Tongue (tissue), 2 donors: ENCODE results near the gene SRP54. TPM values are rescaled to one million over a fixed set of nuclear protein-coding genes. Genes with fewer than 3 reads are reported as not detected.
"Not testable (repeated sequence)": the region's sequence is repeated elsewhere in the genome, so short reads cannot be mapped to it uniquely, and the experiment has no call there.

Experiments
- DNase-seq: peaks from one replicate; pipeline ENCODE4 v3.0.0-alpha.2; 2015
- total RNA-seq: library from RNA; depleted of rRNA; stranded (reverse); fragments of >200 nt; gene quantifications from one replicate; pipeline ENCODE4 v1.2.3, GENCODE V29; 2014

SRP54 gene
- total RNA-seq, 1 donor from 2014 or later: 79.3 TPM

DNA sequence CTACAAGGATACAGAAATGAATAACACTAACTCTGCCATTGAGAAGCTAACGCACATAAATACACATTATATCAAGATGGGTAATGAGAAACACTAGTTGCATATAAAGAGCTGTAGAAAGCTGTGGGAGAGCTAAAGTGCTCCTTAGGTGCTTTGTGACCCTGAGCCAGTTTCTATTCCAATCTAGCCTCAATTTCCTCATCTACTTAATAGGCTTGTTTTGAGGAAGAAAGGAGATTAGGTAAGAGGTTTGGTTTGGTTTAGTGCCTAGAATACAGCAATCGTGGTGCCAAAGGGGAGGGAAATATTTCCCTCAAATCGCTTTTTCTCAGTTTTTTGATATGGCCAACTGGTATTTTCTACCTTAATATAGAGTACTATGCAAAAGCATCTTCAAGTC, 994 bp downstream of the SRP54 start:
- DNase-seq: peak; percentile 5

DNA sequence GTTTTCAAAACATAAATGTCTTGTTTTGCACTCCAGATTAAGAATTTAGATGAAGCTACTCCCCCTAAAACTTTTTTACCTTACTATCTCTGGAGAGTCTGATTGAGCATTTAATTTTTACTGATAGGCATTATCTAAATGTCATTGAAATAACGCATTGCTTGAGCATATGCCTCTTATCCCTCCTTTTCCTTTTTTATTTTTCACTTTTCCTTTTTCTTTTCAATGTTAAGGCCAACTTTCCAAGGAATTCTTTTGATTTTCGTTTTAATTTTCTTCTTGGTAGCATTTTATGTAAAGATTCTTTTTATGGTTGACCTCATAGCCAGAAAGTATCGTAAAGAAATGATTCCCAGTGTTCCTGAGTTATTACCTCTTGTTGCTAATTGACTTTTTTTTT, 2.9 kb downstream of the SRP54 start:
- DNase-seq: no peak

DNA sequence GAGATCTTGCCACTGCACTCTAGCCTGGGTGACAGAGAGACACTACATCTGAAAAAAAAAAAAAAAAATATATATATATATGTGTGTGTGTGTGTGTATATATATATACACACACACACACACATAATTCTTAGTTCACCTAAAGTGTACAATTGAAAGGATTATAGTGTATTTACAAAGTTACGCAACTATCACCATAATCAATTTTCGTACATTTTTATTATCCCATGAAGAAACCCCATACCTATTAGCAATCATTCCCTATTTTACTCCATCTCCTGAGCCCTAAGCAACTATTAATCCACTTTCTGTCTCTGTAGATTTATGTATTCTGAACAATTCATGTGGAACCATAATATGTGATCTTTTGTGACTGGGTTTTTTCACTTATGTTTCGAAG, 4.4 kb downstream of the SRP54 start:
- DNase-seq: no peak

DNA sequence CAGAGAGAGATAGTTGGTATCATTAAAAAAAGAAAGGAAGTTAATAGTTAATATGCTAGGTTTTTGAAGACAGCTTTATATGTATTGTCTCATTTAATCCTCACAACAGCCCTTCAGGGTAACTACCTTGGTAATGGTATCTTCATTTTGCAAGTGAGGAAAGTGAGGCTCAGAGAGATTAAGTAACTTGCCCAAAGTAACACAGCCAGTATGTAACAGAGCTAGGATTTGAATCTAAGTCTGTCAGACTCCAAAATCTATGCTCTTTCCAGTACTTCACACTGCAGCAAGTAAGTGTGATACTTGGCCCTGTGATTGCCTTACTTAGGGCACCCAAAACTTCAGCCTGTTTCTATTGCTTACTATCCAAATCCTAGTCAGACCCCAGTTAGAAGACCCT, 7.0 kb downstream of the SRP54 start:
- DNase-seq: no peak

DNA sequence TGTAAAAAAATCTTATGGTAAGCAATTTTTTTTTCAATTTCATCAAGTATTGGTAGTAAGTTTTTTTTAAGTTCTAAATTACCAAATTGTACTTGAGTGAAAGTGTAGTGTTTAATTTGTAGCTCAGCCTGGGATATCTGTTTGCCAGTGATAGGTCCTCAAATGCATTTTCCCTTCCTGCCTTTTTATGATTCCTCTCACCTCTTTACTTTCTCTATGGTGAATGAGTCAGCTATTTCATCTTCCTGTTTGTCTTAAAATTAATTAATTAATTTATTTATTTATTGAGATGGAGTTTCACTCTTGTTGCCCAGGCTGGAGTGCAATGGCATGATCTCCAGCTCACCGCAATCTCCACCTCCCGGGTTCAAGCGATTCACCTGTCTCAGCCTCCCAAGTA, 10.6 kb downstream of the SRP54 start:
- DNase-seq: no peak

DNA sequence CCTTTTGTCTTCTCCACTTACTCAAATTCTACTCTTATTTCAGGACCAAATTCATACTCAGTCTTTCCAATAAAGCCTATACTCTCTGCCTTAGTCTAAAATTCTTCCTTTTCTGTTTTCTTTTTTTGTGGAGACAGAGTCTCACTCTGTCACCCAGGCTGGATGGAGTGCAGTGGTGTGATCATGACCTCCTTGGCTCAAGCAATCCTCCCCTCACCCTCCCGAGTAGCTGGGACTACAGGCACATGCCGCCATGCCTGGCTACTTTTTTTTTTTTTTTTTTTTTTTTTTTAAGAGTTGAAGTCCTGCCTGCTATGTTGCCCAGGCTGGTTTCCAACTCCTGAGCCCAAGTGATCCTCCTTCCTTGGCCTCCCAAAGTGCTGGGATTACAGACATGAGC, 11.9 kb downstream of the SRP54 start:
- DNase-seq: no peak

DNA sequence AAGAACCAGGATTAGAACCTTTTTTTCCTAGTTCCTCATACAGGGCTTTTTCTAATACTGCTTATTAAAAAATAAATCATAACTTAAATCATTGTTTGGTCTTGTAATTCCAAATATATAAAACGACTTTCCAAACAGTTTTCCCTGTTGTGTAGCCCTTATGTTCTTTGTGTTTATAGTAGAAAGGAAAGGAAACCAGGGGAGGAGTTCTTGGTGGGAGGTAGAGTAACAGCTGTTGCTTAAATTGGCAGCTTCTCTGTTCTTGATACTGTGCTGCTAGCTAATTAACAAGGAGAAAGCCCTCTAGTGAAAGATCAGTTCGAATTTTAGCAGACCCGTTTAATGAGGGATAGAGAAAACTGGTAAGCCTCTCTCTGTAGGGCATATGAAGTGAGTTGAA, 15.0 kb downstream of the SRP54 start:
- DNase-seq: peak; percentile 58

DNA sequence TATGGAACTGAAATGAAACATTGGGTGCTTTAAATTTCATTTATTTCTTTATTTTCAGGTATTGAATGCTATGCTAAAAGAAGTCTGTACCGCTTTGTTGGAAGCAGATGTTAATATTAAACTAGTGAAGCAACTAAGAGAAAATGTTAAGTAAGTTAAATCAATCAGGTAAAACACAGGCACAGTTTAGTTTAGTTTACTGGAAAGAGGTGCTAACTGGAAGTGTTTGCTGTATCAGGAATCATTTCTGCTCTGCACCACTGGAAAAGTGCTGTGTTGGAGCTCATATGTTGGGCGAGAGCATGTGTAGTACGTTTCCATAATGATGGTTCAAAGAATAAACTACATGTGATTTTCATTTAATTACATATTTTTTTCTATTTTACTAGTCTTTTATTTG, 16.7 kb downstream of the SRP54 start:
- DNase-seq: no peak

DNA sequence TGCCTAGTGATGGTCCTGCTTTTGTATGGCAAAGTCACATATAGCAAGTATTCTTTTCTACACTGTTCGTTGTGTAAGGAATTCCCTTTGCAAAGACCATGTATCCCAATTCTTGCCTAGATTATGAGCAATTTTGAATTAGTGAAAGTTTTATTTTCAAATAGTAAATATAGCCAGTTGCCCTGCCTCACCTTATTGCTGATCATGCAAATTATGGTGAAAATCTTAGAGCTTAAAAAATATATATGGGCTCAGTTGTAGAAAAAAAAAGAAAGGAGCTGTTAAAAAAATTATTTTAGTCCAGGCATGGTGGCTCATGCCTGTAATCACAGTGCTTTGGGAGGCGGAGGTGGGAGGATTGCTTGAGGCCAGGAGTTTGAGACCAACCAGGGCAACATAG, 18.8 kb downstream of the SRP54 start:
- no peak for DNase-seq

DNA sequence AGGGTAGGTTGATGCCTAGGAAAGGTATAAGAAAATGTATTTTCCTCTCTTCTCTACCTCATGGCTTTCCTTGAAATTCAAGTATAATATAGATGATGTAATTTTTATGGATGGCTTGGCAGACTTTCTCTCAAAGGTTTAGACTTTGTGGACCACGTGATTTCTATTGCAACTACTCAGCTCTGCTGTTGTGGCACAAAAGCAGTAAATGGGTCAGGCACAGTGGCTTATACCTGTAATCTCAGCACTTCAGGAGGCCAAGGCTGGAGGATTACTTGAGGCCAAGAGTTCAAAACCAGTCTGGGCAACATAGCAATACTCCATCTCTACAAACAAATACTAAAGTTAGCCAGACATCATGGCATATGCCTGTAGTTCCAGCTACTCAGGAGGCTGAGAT, 22.0 kb downstream of the SRP54 start:
- no peak for DNase-seq

DNA sequence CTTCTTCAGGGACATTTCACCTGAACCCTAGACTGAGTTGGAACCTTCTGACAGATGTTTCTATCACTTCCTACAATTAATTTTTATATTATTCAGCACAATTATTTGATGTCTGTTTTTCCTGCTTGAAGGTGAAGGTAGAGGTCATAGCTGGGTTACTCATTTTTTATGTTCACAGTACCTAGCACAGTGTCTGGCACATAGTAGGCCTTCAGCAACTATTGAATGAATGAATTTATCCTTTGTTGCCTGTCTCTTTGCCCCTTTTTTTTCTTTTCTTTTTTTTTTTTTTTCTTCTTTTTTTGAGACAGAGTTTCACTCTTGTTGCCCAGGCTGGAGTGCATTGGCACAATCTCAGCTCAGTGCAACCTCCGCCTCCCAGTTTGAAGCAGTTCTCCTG, 33.8 kb downstream of the SRP54 start:
- no peak for DNase-seq

DNA sequence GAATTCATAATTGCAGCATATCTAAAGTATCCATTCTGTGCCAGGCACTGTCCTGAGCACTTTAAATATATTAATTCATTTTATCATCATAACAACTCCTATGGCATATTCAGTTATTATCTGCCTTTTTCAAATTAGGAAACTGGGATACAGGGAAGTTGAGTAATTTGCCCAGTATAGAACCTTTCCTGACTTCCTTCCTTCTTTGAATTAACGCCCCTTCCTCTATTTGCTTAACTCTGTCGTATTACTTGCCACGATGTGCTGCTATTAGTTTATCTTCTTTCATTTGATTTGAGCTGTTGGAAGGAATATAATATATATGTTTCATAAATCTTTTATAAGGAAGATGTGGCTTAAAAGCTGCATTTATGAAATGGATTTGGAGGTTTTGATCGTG, 37.9 kb downstream of the SRP54 start:
- no peak for DNase-seq

DNA sequence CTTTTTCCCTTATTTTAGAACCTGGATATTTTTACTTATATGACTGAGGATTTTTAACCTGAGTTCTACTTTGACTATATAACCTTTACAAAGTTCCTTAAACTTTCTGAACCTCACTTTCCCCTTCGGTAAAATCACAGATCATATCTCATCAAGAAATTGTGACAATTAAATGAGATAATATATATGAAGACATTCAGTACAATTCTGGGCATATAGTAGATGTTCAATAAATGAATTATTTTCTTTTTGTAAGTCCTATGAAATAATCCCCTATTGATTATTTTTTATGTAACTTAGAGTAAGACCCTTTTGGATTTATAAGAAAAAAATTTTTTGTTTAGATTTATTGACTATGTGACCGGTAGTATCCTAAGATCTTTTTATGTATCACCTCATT, 45.6 kb downstream of the SRP54 start:
- no peak for DNase-seq

DNA sequence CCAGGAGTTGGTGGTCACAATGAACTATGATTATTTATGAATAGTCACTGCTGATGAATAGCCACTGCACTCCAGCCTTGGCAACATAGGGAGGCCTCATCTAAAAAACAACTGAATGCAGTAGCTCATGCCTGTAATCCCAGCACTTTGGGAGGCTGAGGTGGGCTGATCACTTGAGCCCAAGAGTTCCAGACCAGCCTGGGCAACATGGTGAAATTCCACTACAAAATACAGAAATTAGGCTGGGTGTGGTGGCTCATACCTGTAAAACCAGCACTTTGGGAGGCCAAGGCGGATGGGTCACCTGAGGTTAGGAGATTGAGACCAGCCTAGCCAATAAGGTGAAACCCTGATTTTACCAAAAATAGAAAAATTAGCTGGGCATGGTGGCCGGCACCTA, 49.8 kb downstream of the SRP54 start:
- no peak for DNase-seq

DNA sequence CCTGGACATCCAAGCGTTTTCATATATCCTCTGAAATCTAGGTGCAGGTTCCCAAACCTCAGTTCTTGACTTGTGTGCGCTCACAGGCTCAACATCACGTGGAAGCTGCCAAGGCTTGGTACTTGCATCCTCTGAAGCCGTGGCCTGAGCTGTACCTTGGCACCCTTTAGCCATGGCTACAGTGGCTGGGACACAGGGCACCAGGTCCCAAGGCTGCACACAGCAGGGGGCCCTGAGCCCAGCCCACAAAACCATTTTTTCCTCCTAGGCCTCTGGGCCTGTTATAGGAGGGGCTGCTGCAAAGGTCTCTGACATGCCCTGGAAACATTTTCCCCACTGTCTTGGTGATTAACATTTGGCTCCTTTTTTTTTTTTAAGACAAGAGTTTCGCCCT, 51.6 kb downstream of the SRP54 start:
- no peak for DNase-seq

DNA sequence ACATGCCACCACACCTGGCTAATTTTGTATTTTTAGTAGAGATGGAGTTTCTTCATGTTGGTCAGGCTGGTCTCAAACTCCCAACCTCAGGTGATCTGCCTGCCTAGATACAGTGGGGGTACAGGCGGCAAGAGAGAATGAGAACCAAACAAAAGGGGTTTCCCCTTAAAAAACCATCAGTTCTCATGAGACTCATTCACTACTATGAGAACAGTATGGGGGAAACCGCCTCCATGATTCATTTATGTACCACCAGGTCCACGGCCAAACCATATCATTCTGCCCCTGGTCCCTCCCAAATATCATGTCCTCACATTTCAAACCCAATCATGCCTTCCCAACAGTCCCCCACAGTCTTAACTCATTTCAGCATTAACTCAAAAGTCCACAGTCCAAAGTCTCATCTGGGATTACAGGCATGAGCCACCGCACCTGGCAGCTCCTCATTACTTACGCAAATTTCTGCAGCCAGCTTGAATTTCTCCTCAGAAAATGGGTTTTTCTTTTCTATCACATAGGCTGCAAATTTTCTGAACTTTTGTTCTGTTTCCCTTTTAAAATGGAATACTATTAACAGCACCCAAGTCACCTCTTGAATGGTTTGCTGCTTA, 52.3 kb downstream of the SRP54 start:
- DNase-seq: not testable (repeated sequence)

DNA sequence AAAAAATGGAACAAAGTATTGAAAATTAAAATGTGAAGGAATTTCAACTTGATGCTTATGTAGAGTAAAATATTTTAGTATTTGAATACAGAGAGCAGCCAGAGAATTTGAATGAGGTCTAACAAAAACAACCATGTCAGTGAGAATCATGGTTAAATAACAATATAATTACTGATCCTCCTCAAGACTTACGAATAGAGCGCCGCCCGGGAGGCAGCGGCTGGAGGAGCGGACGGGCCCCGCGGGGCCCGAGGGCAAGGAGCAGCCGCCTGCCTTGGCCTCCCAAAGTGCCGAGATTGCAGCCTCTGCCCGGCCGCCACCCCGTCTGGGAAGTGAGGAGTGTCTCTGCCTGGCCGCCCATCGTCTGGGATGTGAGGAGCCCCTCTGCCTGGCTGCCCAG, 55.5 kb downstream of the SRP54 start:
- not testable (repeated sequence) for DNase-seq

DNA sequence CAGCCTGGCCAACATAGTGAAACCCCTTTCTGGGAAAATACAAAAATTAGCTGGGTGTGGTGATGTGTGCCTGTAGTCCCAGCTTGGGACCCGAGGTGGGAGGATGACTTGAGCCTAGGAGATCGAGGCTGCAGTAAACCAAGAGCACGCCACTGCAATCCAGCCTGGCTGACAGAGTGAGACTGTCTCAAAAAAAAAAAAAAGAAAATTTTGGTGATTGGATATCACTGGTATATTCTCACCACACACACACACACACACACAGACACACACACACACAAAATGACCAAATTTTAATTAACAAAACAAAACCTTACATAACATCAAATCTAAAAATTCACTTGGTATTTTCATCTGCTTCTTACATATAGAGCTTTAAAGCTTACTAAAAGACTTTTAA, 59.8 kb downstream of the SRP54 start:
- no peak for DNase-seq

DNA sequence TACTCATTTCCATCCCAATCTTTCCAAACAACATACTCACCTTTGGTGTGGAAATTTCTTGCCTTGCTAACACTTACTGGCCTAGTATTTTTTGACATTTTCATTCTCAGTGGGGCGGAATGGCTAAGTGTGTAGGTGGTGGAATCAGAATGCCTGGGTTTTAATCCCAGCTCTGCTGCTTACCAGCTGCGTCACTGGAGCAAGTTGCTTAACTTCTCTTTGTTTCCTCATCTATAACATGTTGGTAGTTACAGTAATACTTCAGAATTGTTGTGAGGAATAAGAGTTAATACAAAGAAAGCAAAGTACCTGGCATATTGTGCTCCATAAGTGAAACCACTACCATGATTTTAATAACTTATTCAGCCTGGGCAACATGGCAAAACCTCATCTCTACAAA, 60.3 kb downstream of the SRP54 start:
- no peak for DNase-seq

DNA sequence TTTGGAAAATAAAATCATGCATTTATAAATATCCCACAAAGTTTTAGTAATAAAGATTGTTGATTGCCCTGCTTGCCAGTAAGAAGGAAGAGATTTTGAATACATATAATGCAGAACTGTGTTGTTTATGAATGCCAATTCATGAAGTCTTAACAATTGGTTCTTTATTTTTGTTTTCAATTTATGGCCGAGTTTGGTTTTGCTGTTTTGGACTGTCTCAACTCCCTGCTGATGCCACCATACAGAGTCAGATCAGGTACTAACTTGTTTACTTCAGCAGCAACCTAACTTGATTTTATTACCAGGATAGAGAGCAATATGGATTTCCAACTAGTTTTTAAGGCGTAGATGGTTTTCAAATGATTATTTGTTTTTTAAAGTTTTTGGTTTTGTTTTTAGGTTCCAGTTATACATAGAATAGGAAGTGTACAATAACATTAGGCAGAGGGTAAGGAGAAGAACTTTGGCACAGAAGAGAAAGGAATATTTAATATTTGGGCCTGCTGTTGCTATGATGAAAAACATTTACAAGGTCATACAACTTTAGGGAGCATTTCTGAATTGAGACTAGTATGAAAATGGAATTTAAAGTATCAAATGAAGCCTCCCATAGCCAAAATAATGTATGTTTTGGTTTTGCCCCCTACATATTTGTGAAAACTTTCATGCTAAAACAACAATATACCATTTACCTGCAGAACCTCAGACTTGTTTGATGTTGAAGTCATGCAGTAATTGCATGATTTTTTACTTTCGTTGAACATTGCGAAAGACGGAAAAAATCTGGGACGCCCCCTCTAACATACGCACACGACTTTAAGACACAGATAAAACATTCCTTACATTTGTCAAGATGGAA, 62.4 kb downstream of the SRP54 start:
- DNase-seq: peak; percentile 5

DNA sequence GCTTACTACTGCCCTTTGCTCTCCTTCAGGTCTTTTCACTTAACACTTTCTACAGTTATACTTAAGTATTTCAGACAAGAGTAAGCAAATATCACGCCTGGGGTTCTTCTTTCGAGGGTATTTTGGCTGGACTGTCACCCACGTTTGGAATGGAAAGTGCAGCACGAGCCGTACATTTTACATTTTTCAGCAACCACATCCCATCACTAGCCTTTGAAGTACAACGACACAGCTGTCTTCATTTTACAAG, 62.9 kb downstream of the SRP54 start:
- DNase-seq: no peak

DNA sequence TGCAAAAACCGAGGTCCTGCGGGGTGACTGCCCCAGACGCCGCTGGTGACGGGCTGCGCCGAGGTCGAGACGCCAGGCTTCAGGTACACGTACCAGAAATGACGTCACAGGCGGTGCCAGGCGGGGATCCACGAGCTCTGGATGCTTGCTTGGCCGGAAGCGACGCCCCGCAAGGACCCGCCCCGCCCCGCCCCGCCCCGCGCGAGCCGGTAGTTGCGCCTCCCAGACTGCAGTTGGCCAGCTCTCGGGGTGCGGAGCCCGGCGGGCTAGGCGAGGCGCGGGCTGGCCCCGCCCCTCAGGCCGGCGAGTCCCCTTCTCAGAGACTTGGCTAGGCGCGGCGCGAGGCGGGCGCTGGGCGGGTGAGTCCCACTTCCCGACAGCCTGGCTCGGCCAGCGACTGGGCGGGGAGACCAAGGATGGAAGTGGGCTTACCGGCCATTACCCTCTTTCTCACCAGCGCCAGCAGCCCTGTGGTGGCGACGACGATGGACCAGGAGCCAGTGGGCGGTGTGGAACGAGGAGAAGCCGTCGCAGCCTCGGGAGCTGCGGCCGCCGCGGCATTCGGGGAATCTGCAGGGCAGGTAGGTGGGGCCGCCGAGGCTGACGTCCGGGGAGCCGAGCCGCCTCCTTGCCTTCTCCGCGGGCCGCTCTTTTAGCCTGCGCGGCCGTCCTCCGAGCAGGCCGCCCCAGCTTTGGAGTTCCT, 63.4 kb downstream of the SRP54 start, which contains the start of gene FAM177A1:
Gene FAM177A1 (plus strand): TSS at position 225 of the 703 bp plus-strand sequence. CDS start 192 bp downstream, at position 417.
- DNase-seq: peak; percentile 98

DNA sequence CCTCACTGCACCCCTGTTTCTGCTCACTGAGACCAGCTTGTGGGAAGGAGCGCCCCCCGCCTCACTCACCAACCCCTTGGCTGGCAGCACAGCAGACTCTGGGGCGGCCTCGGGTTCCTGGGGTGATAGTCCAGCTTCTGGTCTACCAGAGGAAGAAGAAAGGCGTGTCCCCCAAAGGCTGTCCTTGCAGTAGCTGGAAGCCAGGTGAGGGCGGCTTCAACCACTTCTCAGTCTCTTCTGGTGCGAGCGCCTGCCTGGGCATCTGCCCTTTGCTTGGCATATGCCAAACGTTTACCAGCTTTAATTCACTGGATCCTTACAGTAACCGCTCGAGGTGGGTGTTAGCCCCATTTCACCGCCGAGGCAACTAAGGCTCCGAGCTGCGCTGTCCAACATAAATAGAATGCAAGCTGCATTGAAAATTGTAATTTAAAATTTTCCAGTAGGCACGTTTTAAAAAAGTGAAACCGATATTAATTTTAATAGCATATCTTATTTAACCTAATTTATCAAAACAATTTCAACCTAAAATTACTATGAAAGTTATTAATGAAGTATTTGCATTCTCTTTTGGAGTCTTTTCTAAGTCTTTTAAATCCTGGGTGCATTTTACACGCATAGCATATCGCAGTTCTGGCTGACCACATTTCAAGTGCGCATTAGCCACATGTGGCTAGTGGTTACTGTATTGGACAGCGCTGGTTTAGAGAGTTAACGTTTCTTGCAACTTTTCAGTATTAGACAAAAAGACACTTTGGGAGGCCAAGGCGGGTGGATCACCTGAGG, 64.2 kb downstream of the SRP54 start:
- no peak for DNase-seq
